SU-DHL-6 (cell line): ENCODE measurements around the gene EXOC3L1.

Experiments used
- H2AFZ ChIP-seq: fragments of 200-600 bp; sonication (generic); 2 replicates; pipeline ENCODE4 v1.6.1; 2014; ENCODE audit warnings: low read depth, mild to moderate bottlenecking, moderate library complexity, mixed read lengths, antibody characterized with exemption, low read length; ENCODE audit not compliant: severe bottlenecking
- H3F3A ChIP-seq: fragments of 200-600 bp; shearing (Covaris generic); 2 replicates; pipeline ENCODE4 v1.6.0; 2016; ENCODE audit warnings: antibody characterized with exemption, mild to moderate bottlenecking; ENCODE audit not compliant: insufficient read depth
- H3K27ac ChIP-seq: fragments of 200-600 bp; sonication (generic); 2 replicates; pipeline ENCODE4 v1.5.1; 2016; ENCODE audit warnings: low read depth, mild to moderate bottlenecking, low read length, moderate library complexity, mixed read lengths
- H3K27me3 ChIP-seq: fragments of 200-600 bp; sonication (generic), shearing (Covaris generic); 2 replicates; pipeline ENCODE4 v1.6.0; 2014; ENCODE audit warnings: mild to moderate bottlenecking, low read length
- H3K36me3 ChIP-seq: fragments of 200-600 bp; sonication (generic); 2 replicates; pipeline ENCODE4 v1.6.1; 2014; ENCODE audit warnings: mild to moderate bottlenecking, low read length, mixed read lengths
- H3K4me2 ChIP-seq: fragments of 300-600, 200-600 bp; shearing (Covaris generic), sonication (generic); 2 replicates; pipeline ENCODE4 v1.6.0; 2014; ENCODE audit warnings: low read length, low read depth, mild to moderate bottlenecking; ENCODE audit not compliant: poor library complexity, severe bottlenecking
- H3K4me3 ChIP-seq: fragments of 200-600 bp; sonication (generic); 2 replicates; pipeline ENCODE4 v1.5.1; 2014; ENCODE audit warnings: antibody characterized with exemption, low read length, mild to moderate bottlenecking, mixed read lengths; ENCODE audit not compliant: insufficient read depth, poor library complexity, severe bottlenecking
- H3K79me2 ChIP-seq: fragments of 200-600 bp; sonication (generic); 2 replicates; pipeline ENCODE4 v1.6.1; 2014; ENCODE audit warnings: mild to moderate bottlenecking, low read length, moderate library complexity; ENCODE audit not compliant: insufficient read depth
- H3K9ac ChIP-seq: fragments of 200-600 bp; sonication (generic); 2 replicates; pipeline ENCODE4 v1.7.0; 2014; ENCODE audit warnings: mild to moderate bottlenecking, low read length
- H3K9me2 ChIP-seq: fragments of 200-600 bp; sonication (generic); replicated peaks from 2 replicates; pipeline ENCODE4 v1.6.1; 2014; ENCODE audit warnings: low read length; ENCODE audit not compliant: insufficient read depth
- H3K9me3 ChIP-seq: fragments of 200-600 bp; sonication (generic); 2 replicates; pipeline ENCODE4 v1.6.1; 2014; ENCODE audit warnings: low read length, mixed read lengths; ENCODE audit not compliant: insufficient read depth
- H4K20me1 ChIP-seq: fragments of 200-600 bp; sonication (generic); 2 replicates; pipeline ENCODE4 v1.6.1; 2014; ENCODE audit warnings: low read depth, mild to moderate bottlenecking, antibody characterized with exemption, low read length, moderate library complexity, mixed read lengths
- EZH2phosphoT487 ChIP-seq: fragments of 200-600 bp; sonication (generic), shearing (Covaris generic); conservative IDR thresholded peaks from 2 replicates; pipeline ENCODE4 v1.6.1; 2018; ENCODE audit warnings: mild to moderate bottlenecking, antibody characterized with exemption, low read length, moderate library complexity, mixed read lengths
- TF ChIP-seq, protein P1 (sequence below): fragments of 200-600 bp; sonication (generic); IDR thresholded peaks from one replicate; pipeline ENCODE4 v1.5.1; 2017; ENCODE audit warnings: antibody characterized with exemption, mild to moderate bottlenecking, low read length, moderate library complexity; ENCODE audit not compliant: insufficient read depth, poor library complexity, severe bottlenecking

Gene EXOC3L1

GRCh38 chr16:67229906-67230808, 40.2 kb upstream of the EXOC3L1 start:
- Histone ChIP-seq H3K4me2 (no peak overlapping the region), H3K27ac (no peak overlapping the region), H3K36me3 (no peaks in the 10 kb centered on the region), H3K9me2 (no peaks in the 10 kb centered on the region), H3F3A (no peaks in the 10 kb centered on the region), H3K79me2 (peaks cover 11% of the 10 kb centered on the region), H3K4me3 (no peak overlapping the region), H2AFZ (no peak overlapping the region), H3K9me3 (no peaks in the 10 kb centered on the region), H3K27me3 (no peaks in the 10 kb centered on the region), H4K20me1 (no peaks in the 10 kb centered on the region), H3K9ac (no peak overlapping the region)
- TF ChIP-seq, protein P1, sequence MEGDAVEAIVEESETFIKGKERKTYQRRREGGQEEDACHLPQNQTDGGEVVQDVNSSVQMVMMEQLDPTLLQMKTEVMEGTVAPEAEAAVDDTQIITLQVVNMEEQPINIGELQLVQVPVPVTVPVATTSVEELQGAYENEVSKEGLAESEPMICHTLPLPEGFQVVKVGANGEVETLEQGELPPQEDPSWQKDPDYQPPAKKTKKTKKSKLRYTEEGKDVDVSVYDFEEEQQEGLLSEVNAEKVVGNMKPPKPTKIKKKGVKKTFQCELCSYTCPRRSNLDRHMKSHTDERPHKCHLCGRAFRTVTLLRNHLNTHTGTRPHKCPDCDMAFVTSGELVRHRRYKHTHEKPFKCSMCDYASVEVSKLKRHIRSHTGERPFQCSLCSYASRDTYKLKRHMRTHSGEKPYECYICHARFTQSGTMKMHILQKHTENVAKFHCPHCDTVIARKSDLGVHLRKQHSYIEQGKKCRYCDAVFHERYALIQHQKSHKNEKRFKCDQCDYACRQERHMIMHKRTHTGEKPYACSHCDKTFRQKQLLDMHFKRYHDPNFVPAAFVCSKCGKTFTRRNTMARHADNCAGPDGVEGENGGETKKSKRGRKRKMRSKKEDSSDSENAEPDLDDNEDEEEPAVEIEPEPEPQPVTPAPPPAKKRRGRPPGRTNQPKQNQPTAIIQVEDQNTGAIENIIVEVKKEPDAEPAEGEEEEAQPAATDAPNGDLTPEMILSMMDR, result no peak
- TF ChIP-seq EZH2phosphoT487, result no peak

GRCh38 chr16:67228905-67229304, 39.0 kb upstream of the EXOC3L1 start:
- no peak overlapping the region for H3K9ac ChIP-seq
- H2AFZ ChIP-seq, result no peak overlapping the region
- TF ChIP-seq, protein P1, result no peak
- no peak for TF ChIP-seq EZH2phosphoT487
- no peak overlapping the region for H3K4me3 ChIP-seq
- H3K9me2 ChIP-seq, result no peaks in the 10 kb centered on the region
- H3K9me3 ChIP-seq, result no peaks in the 10 kb centered on the region
- H3K4me2 ChIP-seq, result no peak overlapping the region
- H3K79me2 ChIP-seq, result peaks cover 11% of the 10 kb centered on the region
- H3K36me3 ChIP-seq, result no peaks in the 10 kb centered on the region
- no peaks in the 10 kb centered on the region for H4K20me1 ChIP-seq
- no peak overlapping the region for H3K27ac ChIP-seq
- H3F3A ChIP-seq, result no peaks in the 10 kb centered on the region
- H3K27me3 ChIP-seq, result no peaks in the 10 kb centered on the region

- Histone ChIP-seq H3F3A (no peaks in the 10 kb centered on the region), H3K36me3 (no peaks in the 10 kb centered on the region), H3K4me2 (peak overlapping the region; percentile 98), H2AFZ (no peak overlapping the region), H3K9me3 (no peaks in the 10 kb centered on the region), H3K4me3 (peak overlapping the region; percentile 90), H3K79me2 (peaks cover 11% of the 10 kb centered on the region), H3K27me3 (no peaks in the 10 kb centered on the region), H4K20me1 (no peaks in the 10 kb centered on the region), H3K9me2 (no peaks in the 10 kb centered on the region), H3K9ac (peak overlapping the region; percentile 72; the same call in 1 of the 2 replicates), H3K27ac (no peak overlapping the region)
- TF ChIP-seq, protein P1, result no peak
- no peak for TF ChIP-seq EZH2phosphoT487
These were observed 38.3 kb upstream of the EXOC3L1 start for GRCh38 chr16:67228034-67228785.
